HT-29 (cell line): ENCODE data around the gene SYT1. TPM values are rescaled to one million over a fixed set of nuclear protein-coding genes. Genes with fewer than 3 reads are reported as not detected.

Experiments used
- DNase-seq: peaks from one replicate; pipeline ENCODE4 v3.0.0-alpha.2; 2015; ENCODE audit warnings: low spot score
- total RNA-seq: library from RNA; depleted of rRNA; stranded (reverse); fragments of >200 nt; shearing (Covaris generic); gene quantifications from 2 replicates; pipeline ENCODE4 v1.2.3, GENCODE V29; 2014

The SYT1 gene
- total RNA-seq, 1 experiment from 2014 or later, result not detected

DNA sequence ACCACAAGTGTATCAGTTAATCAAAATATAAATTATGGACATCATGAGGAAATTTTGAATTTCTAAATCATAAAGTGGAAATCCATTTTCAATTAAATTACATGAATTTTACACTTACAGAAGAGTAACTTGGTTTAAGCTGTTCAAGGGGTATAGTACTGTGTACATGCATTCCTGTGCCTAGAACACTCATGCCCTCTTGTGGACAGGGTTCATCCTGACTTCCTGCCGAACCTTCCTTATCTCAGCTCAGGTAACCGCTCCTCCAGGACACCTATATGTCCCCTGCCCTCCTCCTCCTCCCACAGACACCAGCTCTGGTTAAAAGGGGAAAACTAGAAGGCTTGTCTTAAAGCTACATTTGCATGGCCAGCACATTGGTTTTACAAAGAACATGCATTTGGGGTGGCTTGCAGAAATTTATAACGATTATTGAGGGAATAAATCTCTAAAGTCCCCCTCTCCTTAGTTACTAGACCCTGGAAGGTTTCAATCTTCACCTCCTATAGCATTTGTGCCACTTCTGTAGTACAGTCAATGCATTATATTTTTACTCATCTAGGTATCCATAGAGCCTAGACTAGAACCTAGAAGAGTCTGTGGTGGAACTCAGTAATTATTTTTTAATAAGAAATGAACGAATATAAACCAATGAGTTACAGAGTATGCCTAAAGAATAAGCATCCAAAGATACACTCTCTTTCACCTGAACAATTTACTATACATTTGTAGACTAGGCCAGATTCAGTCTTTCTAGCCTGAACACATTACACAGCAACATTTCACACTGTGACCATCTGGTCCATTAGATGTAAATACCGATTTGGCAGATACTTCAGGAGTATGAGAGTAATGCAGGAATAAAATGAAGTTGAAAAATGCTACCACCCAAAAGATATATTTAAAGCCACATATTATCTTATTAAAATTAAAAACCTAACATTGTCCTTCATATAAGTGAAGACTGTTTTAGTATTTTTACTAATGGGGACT lies 480.6 kb downstream of the SYT1 start:
- DNase-seq, result peak; percentile 83

DNA sequence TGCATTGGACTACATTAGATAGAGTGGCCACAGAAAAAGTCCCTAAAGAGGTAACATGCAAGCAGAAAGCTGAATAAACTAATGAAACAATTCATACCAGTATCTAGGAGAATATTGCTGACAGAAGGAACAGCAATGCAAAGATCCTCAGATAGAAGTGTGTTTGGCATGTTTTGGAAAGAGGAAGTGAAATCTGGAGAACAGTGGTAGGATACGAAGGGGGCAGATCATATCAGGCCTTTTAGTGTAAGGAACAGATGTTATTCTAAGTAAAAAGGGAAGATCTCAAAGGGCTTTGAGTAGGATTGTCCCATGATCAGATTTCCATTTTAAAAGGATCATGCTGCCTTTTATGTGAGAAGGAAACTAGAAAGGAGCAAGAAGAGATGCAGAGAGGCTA lies 483.3 kb downstream of the SYT1 start:
- no peak for DNase-seq

DNA sequence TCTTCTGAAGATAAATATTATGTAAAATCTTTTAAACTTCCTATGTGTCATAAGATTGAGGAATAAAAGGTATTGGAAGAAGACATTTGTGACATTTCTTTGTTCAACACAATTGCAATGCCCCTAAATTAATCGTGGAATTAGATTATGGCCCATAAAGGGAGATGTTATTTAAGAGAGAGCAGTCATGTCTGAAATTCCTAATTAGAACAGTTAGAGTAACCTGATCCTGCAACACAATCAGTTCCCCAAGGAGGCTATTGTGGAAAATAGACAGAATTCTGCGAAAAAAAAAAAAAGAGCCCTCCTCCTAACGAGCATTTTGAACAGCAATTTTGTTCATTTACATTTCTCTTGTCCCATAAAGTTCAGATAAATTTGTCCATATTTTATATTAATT lies 486.7 kb downstream of the SYT1 start:
- no peak for DNase-seq

DNA sequence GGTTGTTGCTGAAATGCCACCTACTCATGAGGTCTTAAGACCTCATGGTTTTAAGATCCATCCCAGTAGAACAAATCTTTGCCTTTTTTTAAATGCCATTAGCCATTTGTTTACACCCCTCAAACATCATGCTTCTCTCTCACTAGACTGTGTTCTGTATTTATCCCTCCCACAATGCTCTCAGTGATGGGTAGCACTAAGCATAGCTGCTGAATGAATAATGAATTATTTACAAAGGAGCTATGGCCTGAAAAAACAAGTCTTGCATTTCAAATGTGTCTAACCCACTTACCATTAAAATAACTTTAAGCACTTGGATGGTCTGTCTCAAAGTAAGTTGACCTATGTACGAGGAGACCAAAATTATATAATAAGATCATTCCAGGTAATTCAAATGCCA lies 491.6 kb downstream of the SYT1 start:
- no peak for DNase-seq

DNA sequence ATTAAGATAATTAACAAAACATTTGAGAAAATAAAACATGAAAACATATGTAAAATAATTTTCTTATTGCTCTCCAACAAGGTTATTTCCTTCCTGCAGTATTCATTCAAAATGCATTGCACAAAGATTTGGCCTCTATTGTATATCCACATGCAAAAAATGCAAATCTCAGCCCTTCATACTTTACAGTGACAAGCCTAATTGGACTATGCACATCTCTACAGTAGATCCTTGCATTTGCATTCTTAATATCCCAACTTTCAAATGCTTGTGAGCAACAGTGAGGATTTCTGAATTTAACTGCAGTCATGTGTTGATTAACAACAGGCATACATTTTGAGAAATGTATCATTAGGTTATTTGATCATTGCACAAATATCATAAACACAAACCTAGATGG lies 492.5 kb downstream of the SYT1 start:
- DNase-seq, result no peak

DNA sequence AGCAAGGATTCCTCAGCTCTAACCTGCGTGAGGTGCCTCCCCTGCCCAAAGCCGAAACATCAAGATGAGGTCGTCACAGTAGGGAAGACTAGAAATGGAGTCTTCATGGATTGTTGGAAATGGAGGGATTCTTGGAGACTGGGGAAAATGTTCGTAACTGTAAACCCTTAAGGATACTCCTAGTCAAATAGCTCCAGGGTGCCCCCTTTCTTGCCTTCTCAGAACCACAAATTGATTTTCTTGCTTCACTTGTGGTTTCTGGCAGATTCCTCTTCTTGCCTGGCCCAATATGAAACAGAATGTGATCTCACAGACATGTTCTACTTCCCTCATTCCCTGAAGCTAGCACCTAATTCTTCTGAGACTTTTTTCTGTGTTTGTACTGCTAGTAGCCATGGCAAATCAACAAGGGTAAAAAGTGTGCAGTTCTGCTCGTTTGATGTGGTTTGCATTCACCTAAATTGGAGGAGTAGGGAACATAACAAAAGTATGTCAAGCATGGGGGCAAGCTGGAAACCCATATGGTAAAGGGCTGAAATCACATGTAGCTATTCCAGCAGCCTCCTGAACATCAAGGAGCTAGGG lies 494.2 kb downstream of the SYT1 start:
- DNase-seq, result no peak

DNA sequence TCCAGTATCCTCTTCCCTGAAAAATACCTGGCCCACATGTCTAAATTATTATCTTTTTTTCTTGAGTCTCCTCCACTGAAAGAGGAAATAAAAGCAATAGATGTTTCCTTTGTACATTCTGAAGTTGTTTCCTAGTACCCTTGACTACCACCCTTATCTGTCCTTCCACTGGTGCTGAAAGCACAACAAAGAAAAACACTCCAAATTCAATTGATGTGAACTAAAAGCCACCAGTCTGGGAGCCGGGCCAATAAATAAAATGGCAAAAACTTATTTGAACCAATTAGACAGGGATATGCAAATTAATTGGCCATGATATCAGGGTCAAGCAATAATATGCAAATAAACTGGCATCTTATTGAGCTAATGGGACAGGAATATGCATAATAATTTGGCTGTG lies 495.7 kb downstream of the SYT1 start:
- DNase-seq, result no peak

DNA sequence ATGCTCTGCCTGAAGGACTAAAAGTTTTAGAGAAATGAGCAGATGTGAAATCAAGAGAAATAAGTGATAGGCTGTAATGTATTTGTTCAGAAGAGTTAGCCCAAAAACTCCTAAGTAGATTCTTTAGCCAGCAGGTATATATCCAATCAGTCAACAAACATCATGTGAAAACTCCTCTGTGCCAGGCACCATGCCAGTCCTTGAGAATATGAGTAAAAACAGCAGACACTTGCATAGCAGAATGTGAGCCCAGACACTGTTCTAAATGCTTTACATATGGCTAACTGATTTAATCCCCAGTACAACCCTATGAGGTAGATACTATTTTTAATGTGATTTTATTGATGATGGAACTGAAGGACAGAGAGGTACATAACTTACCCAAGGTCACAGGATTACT lies 496.4 kb downstream of the SYT1 start:
- DNase-seq, result no peak

DNA sequence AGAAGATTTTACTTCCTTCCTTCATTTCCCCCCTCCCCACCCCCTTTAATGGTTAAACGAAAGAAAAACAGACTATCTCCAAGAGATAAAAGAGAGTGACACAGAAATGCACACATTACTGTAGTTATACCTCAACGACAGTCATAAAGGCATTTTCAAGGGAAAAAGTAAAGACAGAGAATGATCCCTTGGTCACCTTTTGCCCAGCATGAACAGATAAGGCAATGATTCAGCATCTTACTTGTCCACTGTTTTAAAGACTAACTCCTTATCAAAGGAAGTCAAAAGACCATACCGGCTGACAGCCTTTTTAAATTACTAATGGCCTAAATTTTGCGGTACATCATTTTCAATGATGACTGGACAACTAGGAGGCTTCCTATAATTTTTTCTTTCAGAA lies 499.6 kb downstream of the SYT1 start:
- DNase-seq, result no peak

DNA sequence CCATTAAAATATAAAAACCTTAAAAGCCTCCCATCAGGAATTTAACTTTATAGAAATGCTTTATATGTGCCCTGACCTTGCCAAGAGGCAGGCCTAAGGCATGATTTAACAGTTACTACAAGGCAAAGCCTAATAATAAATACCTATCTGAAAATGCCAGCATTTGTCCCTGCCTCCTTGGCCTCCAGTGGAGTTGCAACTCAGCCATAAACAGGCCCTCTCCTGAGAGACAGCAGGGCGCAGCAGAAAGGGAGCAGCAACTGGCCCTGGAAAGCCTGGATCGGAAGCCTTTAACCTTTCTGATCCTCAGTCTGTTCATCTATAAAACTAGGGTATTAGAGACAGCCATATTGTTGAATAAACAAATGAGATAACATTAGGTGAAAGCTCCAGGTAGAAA lies 501.8 kb downstream of the SYT1 start:
- DNase-seq, result no peak

DNA sequence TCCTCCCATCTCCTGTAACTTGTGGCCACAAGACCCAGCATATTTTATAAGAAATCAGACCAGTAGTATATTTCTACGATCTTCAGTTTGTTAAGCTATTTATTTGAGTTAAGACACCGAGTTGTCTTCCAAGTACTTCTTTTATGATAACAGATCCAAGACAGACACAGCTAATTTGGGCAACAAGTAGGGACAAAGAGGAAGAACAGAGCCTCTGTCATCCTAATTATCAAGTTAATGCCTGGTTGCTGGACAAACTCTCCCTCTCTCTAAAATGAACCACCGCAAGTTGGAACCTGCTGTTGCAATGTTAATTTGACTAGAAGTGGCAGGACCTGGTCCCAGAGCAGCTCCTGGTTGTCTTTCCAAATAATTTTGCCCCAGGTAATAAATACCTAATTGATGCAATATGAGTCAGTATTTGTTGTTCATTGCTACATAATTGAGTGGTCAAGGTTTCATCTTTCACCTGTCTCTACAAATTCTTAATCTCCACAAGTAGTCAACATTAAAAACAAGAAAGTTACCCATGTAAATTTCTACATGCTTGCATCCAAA lies 502.5 kb downstream of the SYT1 start:
- DNase-seq, result no peak

DNA sequence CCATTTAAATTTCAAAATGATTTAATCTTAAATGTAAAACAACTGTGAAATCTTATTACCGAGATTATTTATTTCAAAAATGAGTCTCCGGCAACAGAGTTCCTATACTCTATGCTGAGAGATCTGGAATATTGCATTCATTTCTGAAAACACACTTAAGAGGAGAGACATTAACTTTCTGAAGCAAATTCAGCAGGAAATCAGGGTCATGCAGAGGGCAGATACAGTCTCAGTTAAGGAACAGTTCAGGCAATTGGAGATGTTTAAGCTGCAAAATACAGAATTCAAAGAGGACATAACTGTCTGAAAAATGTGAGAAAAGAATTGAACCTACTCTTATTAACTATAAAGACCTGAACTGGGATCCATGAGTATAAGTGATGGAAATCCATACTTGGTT lies 505.4 kb downstream of the SYT1 start:
- peak; percentile 34 for DNase-seq

DNA sequence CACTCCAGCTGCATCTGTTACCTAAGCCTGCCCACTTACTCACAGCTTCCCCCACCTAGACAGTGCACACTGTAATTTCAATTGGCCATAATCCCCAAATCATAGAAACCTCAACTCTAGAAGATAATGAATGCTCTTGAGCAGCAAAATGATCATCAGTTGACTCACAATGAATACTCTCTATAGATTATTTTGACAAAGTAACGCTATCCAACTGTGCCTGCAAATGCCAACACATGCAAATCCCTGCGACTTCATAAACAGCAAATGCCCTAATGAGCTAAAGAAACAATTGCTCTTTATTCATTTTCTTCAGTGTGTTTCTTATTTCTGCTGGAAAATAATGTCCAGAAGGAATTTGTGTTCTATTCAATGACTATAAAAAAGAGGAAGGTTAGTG lies 506.7 kb downstream of the SYT1 start:
- no peak for DNase-seq

DNA sequence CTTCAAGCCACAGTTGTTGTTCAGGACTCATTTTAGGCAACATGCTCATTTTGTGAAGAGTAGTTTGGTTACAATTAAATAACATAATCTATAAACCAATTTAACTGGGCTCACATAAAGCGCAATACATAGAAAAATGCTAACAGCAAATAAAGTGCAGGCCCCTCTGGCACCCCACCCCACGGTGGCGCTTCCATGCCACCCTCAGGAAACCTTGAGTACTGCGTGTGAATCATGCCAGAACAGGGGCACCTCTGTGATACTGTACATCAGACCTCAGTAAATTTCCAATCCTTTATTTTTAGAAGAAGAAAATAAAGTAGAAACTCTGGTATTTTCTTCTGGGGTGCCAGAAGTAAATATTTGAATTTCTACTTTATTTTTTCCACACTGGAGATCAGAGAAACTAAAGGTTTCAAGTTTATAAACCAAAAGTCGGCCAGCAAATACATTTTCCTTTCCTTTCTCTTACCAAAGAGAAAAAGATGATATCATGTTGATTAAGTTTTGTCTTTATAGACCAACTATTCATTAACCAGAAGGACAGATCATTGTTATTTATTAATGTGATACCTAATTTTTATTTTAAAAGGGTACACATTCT lies 509.4 kb downstream of the SYT1 start:
- peak; percentile 67 for DNase-seq

DNA sequence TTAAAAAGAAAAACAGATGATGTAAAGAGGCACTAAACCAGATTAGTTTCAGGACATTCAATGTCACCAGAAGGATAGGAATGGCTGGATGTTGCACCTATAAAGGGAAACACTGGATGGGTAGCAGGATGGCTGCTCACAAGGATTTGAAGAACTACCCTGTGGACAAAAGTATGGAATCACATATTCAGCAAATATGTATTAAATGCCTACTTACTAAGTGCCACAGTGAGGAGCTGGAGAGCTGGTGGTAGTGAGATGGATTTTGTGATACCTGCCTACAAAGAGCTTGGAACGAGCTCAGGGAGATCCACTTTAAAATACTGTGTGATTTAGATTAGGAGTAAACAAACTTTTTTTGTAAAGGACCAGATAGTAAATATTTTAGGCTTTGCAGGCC lies 510.0 kb downstream of the SYT1 start:
- peak; percentile 15 for DNase-seq

DNA sequence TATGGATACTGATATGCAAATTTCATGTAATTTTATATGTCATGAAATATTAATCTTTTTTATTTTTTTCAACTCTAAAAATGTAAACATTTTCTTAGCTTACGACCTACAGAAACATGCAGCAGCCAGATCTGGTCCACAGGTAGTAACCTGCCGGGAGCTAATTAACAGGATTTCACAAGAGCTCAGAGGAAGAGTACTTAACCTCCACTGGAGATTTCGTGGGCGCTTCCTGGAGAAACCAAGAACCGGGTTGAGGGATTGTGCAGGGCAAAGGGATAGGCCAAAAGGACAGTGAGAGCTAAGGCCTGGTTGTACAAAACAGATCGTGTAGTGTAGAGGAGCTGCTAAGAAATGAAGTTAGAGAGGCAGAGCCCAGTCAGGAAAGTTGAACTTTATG lies 510.5 kb downstream of the SYT1 start:
- DNase-seq, result no peak

DNA sequence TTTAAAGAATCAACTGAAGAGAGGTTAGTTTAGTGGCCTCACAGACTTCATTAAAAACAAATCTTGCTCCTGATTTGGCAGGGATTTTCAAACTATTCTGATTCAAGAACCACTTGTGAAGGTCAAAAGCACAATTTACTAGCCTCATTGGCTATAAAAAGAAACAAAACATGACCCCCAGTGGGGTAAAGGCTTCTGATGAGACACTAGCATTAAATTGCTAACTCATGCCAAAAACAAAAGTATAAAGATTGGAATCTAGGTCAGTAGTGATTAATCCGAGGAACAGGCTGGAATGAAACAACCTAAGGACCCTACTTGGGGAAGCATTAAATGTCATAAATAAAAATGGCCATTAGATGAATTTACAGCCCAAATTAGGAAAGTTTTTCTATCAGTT lies 513.9 kb downstream of the SYT1 start:
- no peak for DNase-seq

DNA sequence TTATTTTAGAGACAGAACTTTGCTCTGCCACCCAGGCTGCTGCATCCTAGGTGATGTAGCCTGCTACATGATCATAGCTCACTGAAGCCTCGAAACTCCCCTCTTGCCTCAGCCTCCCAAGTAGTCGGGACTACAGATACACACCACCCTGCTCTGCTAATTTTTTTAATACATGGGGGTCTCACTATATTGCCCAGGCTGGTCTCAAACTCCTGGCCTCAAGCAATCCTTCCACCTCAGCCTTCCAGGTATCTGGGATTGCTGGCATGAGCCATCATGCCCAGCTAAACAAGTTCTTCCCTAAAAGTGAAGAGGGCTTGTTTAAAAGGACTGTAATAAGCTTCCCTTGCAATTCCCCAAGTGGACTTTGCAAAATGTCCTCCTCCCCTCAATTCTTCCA lies 515.8 kb downstream of the SYT1 start:
- no peak for DNase-seq

DNA sequence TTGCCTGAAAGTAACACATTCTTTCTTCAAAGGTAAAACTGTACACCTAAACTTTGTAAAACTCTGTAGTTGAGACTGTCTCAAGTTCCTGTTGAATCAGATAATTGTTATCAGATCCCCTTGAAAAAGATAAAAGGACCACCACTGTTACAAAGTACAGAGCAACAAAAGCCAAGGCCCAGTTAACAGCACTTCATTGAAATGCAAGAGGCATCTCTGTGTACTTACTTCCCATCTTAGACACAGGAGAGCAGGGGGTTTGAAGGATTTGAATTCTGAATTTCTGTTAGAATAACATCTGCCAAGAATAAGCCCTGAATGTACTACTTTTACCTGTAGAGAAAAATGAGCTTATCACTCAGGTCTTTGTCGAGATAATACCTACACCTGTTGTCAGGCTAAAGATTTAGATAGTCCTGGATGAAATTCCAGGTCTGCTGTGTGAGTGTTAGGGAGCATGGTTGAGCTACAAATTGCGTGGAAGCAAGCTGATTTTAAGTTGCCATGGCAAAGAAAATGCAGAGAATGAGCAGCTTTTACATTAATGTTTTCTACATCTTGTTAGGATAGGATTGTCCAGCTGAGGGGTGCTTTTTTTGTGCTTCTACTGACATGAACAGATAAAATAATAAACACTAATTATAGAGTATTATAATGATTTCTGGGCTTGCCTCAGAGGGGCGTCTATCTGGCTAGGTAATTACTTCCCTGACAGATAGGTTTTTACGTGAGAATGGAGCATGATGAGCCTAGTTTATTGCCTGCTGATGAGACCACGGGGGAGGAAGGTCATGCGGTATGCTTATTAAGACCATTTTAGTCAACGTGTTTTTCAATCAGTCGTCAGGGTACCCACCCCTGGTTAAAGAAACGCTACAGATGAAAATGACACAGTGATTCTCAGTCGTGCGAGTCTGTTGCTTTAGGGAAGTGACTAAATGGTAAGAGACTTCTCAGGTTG lies 517.0 kb downstream of the SYT1 start:
- no peak for DNase-seq

DNA sequence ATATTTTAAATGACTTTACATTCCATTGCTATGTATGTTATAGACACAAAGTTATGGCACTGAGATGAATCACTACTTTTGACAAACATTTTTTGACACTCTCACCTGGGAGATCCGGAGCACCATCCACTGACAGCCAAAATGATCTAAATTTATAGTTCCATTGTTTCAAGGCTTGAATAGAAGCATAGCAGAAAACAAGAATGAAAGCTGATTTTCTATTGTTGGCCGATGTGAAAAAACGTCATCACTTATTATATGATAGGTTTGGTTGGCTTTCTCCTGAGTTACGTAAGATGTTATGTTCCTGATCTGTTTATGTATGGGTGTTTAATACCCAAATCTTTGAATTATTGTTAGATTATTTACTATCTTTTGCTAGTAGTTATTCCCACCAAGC lies 520.0 kb downstream of the SYT1 start:
- DNase-seq, result no peak

DNA sequence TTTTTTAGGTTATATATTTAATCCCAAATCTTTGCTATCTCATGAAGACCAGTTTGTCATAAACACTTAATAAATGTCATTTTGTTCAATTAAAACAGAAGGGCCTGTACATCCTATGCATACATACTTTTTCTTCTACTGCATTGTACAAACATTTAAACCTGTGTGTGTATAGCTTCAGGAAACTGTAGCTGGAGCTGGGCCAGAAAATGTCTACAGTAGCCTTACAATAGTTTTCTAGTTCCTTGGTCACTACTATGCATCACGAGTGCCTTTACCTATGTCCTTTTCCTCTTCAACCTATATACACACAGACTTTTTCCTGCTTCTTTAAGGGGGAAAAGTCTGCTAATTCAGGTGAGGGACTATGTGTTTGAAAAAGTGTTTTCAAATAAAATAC lies 523.4 kb downstream of the SYT1 start:
- DNase-seq, result no peak
